Left renal pelvis (tissue), 4 donors: Measurements from ENCODE around the gene SCN10A. TPM values are rescaled to one million over a fixed set of nuclear protein-coding genes. Genes with fewer than 3 reads are reported as not detected.

Source experiments
- DNase-seq, 4 donors: peaks; one replicate each; pipeline ENCODE4 v3.0.0-alpha.2; 2013; ENCODE audit warnings: low read depth in 4 of 4, low spot score in 3 of 4
- polyA plus RNA-seq, 4 donors: library from polyadenylated mRNA; unstranded; fragments of 120-200 nt; gene quantifications; one replicate each; pipeline ENCODE4 v1.2.1, GENCODE V29; 2013; ENCODE audit not compliant: insufficient read length in 4 of 4

SCN10A gene
- polyA plus RNA-seq, 4 donors = not detected

DNA sequence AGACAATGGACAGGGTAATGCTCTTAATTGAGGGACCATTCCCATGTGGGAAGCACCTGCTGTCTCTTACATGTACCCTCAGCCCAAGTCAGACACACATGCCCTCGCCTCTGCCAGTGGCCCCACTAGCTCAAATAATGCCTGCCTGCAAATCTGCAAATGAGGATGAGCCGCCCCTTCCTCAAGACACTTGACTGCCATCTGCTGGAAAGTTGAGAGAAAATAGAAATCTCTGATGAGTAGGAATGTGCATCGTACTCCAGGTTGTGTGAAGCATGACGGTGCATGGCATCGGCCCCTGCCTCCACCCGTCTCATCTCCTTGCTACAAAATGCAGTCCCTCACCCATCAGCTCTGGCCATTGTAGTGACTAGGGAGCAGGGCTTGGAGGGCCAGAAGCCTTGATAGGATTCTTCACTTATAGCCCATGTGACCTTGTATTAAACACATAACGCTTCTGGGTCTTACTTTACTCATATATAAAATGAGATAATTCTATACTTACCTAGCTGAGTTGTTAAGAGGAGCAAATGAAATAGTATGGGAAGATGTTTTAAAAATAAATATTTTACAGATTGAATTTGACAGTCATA is 160.2 kb downstream of the SCN10A start:
- DNase-seq = peak in 1 of 4 donors; percentile 51

DNA sequence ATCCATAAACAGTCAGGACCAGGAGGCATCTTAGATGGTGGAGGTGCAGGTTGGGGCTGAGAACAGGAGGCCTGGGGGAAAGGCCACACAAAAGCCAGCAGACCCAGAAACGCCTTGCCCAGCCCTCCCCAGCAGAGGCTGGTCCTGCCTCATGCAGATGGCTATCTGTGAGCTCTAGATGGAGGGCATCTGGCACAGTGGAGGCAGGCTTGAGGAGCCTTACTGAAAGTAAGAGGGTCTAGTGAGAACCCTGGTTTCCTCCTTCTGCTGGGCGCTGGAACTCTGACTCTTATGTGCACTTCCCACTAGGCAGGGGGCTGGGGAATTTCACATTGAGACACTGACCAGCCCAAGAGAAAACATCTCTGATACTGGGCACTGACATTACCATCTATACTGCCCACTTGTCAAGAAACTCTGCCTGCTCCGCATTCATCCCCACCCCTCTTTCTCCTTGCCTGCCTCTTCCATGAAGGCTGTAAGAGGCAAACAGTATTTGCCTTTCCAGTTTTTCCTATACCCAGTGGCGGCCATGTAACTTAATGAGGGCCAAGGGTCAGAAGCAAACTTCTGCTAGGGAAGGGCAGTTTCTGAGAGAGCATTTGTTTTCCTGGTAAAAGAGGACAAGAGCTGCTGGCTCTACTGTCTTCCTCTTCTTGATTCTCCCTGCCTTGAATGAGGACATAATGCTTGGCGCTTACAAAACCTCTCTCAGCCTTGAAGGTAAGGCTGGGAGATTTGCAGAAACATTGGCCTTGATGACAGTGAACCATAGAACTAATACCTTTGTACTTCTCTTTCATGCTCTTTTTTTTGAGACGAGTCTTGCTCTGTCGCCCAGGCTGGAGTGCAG is 162.1 kb downstream of the SCN10A start:
- DNase-seq = no peak

DNA sequence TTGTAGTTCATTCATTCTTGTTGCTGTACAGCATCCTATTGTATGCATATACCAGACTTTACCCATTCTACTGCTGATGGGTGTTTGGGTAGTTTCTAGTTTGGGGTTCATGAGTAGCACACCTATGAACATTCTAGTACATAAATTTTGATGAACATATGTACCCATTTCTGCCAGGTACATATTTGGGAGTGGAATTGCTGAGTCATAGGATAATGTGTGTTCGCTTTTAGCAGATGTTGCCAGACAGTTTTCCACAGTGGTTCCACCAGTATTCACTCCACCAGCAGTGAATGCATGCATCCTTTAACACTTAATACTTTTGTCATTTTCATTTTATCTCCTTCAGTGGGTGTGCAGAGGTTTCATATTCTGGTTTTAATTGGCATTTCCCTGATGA is 163.1 kb downstream of the SCN10A start:
- DNase-seq = no peak

DNA sequence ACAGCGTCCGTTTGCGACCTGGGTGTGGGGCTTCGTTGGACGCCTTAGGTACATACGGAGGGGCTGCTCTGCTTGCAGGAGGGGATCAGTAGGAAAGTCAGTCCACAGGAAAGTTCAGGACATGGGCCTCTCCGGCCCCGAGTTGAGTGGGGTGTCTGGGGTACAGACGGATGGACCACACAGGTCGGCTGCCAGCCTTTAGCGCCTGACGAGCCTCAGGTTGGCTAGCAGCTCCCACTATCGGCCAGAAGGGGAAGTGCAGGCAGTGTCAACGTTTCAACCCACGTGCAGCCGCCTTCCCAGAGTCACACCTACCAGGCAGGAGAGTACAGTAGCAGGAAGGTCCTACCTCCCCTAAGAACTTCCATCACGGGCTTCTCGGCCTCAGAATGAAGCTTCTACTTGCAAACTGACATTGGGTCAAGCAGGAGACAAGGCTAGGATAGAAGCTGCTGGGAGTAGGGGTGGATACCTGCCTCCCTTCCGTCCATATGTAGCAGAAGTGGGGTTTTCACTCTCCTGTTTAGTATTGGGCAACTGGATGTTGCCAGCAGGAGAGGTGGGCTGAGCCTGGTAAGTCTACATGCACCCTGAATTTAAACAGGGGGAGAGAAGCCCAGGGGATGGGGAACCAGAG is 164.7 kb downstream of the SCN10A start:
- DNase-seq = peak in 2 of 4 donors; percentile 34 to 36

DNA sequence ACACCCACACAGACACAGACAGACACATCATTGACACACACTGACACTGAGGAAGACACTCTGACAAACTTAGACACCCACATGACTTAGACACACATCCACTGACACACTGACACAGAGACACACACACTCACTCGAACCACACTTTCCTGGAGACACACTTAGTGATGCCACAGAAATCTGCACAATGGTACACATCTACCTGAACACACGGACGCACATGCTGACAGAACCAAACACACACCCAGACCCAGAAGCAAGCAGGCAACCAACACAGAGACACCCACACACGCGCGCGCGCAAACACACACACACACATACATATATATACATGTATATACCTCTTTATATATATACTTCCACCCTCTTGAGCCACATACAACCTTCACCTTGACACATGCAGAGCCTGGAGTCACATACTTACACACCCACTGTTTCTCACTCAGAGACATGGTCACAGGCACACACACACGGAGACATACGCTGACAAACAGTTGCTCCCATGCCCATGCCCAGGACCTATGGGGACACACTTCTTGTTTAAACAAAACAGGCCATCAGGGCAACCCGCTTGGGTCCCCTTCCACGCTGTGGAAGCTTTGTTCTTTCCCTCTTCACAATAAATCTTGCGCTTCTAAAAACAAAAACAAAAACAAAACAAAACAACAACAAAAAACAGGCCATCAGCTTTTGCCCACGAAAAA is 165.6 kb downstream of the SCN10A start:
- no peak for DNase-seq

DNA sequence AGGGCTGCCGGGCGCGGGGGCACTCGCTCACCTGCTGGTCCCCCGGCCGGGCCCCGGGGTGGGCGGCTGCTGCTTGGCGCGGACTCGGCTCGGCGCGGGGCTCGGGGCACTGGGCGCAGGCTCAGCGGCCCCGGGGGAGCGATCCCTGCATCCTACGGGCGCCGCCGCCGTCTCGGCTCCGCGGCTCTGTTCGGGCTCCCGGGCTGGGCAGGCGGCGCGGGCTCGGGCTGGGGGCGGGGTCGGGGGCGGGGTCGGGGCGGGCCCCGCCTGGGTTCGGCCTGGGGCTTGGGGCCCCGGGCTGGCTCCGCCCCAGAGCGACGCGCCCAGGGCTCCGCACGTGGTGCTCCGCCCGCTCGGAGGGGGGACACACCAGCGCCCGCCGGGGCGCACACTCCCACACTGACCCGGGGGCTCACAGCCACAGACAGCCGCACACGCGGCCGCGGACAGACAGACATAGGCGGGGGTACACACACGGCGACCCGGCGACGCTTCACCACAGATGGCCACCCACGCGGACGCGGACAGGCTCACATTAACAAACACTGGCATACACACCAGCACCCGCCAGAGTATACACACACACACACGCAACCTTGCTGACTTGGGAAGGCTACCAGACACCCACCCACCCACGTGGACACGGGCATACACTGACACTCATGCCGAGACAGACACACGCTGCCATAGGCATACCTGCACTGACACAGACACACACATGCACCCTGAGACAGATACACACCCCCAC is 166.3 kb downstream of the SCN10A start, which contains the start of gene SCN5A:
Gene SCN5A (minus strand): TSS at position 188 of the 748 bp plus-strand sequence. CDS start 16,380 bp downstream, outside the sequence.
- DNase-seq = peak in 2 of 4 donors; percentile 26 to 29

DNA sequence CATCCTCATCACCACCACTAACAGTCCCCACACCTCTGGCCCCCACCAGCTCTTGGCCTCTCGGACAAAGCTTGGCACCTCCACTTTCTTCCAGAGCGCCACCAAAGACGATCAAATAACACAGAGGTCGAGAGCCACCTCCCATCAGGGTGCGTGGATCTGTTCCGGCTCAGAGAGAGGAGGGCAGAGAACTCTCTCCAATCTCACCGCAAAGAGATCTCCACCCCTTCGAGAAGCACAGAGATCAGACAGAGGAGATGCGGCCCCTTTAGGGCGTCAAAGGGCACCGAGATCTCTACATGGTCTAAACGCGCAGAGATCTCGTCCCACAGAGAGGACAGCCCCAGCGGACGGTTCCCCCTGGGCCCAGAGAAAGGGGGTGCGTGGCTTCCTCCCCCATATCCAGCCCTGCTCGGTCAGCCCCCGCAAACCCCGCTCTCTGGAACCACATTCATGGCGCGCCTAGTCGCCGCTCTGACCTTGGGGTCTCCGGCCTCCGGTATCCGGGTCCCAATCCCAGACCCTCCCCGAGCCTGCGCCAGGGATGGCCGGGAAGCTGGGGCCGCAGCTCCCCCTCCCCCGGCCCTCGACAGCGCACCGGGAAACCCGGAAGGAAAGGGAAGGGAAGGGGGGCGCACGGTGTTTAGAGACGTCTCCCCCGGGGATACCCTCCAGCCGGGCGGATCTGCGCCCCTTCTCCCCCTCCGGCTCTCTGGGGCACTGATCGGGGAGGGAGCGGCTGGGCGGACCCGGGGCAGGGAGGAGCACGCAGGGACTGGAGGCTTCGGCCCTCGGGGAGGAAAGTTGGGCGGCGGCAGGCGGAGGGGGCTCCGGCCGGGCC is 167.1 kb downstream of the SCN10A start:
- DNase-seq = no peak

DNA sequence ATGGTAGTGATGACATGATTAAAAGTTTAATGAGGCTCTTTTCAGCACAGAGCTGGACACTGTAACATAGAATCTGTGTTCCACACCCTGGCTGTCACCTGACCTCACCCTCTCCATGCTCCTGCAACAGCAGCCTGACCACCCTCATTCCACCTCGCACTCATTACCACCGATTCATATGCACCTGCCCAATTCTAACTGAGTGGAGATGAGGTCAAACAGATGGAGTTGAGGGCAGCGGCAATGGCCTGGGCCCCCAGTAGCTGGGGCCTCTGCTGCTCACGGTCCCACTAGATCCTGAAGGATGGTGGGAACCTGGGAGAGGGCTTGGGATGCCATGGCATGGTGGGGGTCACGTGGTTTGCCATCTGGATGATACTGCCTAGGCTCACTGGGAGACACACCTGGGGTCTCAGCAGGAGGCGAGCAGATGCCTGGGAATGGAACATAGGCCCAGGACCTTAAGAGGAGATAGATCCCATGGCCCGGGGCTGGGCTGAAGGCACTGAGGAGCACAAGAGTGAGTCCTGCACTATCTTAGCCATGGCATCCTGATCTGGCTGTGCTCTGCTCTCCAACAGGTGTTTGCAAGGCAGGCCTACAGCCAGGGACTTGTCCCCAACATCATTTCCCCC is 167.9 kb downstream of the SCN10A start:
- no peak for DNase-seq

DNA sequence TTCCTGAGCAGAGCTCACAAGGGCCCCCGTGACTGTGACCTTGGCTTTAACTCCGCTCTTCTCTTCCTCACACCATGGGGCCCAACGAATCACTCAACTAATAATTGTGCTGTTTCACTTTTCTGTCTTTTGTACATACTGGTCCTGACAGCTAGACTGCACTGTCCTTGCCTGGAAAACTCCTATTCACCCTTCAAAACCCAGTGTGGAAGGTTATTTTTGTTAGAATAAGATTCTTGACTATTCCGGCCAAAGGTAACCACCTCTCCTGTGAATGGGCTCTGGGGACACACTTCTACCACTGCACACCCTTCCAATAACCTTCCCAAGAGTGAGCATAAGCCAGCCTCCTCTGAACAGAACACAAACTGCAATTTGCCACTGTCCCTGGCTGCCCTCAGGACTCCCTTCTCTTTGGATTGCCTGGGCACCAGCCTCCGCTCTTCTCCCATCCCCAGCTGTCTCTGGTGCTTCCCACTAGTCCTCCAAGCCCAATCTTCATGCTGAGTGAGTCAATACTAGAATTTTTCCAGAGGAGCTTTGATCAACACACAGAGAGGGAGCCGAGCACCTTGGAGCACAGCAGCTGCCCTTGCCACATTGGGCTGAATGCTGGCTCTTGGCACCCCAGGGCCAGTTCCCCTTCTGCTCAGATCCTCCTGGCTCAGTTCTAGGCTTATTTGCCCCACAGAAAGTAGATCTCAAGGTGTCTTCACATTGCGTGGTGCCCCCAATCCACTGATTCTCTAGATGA is 168.6 kb downstream of the SCN10A start:
- no peak for DNase-seq

Other genes with a start within 250 kb of the SCN10A start
- 1 to 10 TPM in 2 of 4 donors, under 1 TPM in 2; 0.89 to 2.0 (median 1.0) TPM for gene SCN5A, start 166.5 kb downstream of the SCN10A start, polyA plus RNA-seq
- gene SCN11A, start 235.7 kb upstream of the SCN10A start, polyA plus RNA-seq = 1 to 10 TPM in 3 of 4 donors, under 1 TPM in 1; 0.93 to 1.4 (median 1.4) TPM
- 100 to 1,000 TPM in 1 of 4 donors, 10 to 100 TPM in 3; 70.3 to 112 (median 93.5) TPM for gene WDR48, start 235.8 kb upstream of the SCN10A start, polyA plus RNA-seq